Esophagus squamous epithelium (tissue), 4 donors: ENCODE data around the gene AFAP1L2.
"Not testable (repeated sequence)": the region's sequence is repeated elsewhere in the genome, so short reads cannot be mapped to it uniquely, and the experiment has no call there.

Experiments
- POLR2A ChIP-seq, 4 donors: fragments of 450-650 bp; IDR thresholded peaks; one replicate each; pipeline ENCODE4 v1.6.1; 2017; ENCODE audit warnings: antibody characterized with exemption in 4 of 4, mild to moderate bottlenecking in 4 of 4, moderate library complexity in 3 of 4
- TF ChIP-seq, protein P1 (sequence below), 6 experiments: fragments of 450-650 bp in 4 of 6; fragments of 200-600 bp in 2 of 6; sonication (generic) in 2 of 6; IDR thresholded peaks; one replicate each; pipeline ENCODE4 v1.5.1; 2016 to 2019; ENCODE audit warnings: antibody characterized with exemption in 6 of 6, mild to moderate bottlenecking in 4 of 6, moderate library complexity in 4 of 6

GRCh38 chr10:114333441-114333840 lies 70.9 kb downstream of the AFAP1L2 start:
- not testable (repeated sequence) for TF ChIP-seq POLR2A (IDR thresholded peaks at IDR 0.05)
- TF ChIP-seq, protein P1, sequence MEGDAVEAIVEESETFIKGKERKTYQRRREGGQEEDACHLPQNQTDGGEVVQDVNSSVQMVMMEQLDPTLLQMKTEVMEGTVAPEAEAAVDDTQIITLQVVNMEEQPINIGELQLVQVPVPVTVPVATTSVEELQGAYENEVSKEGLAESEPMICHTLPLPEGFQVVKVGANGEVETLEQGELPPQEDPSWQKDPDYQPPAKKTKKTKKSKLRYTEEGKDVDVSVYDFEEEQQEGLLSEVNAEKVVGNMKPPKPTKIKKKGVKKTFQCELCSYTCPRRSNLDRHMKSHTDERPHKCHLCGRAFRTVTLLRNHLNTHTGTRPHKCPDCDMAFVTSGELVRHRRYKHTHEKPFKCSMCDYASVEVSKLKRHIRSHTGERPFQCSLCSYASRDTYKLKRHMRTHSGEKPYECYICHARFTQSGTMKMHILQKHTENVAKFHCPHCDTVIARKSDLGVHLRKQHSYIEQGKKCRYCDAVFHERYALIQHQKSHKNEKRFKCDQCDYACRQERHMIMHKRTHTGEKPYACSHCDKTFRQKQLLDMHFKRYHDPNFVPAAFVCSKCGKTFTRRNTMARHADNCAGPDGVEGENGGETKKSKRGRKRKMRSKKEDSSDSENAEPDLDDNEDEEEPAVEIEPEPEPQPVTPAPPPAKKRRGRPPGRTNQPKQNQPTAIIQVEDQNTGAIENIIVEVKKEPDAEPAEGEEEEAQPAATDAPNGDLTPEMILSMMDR (IDR thresholded peaks at IDR 0.05): not testable (repeated sequence)
